Mucosa of rectum (tissue), 2 donors: ENCODE measurements around the gene XRCC5.
"Not testable (repeated sequence)": the region's sequence is repeated elsewhere in the genome, so short reads cannot be mapped to it uniquely, and the experiment has no call there.

Source experiments
- H3K27ac ChIP-seq, 2 donors: one replicate each; pipeline ENCODE4 v1.7.0; 2013; ENCODE audit warnings: inconsistent platforms in 2 of 2, low read depth in 2 of 2, low read length in 2 of 2
- H3K27me3 ChIP-seq, 2 donors: one replicate each; pipeline ENCODE4 v1.7.0; 2013; ENCODE audit warnings: low read length in 2 of 2; ENCODE audit not compliant: control insufficient read depth in 2 of 2, insufficient read depth in 2 of 2
- H3K36me3 ChIP-seq, 2 donors: one replicate each; pipeline ENCODE4 v1.7.0; 2013; ENCODE audit warnings: low read length in 2 of 2; ENCODE audit not compliant: control insufficient read depth in 2 of 2, insufficient read depth in 2 of 2
- H3K4me1 ChIP-seq, 2 donors: one replicate each; pipeline ENCODE4 v1.7.0; 2013; ENCODE audit warnings: low read length in 2 of 2, mild to moderate bottlenecking in 1 of 2; ENCODE audit not compliant: control insufficient read depth in 2 of 2, insufficient read depth in 2 of 2
- H3K4me3 ChIP-seq, 2 donors: one replicate each; pipeline ENCODE4 v1.7.0; 2013; ENCODE audit warnings: low read length in 2 of 2
- H3K9ac ChIP-seq, 2 donors: one replicate each; pipeline ENCODE4 v1.7.0; 2013; ENCODE audit warnings: low read length in 2 of 2, low read depth in 1 of 2, mild to moderate bottlenecking in 1 of 2
- H3K9me3 ChIP-seq, 2 donors: one replicate each; pipeline ENCODE4 v1.7.0; 2013; ENCODE audit warnings: low read length in 2 of 2; ENCODE audit not compliant: control insufficient read depth in 2 of 2
- donor health status: healthy.
- donor health status: Normal muscosa, but diverticular disease.

XRCC5 gene

GRCh38 chr2:216133397-216133796 lies 24.2 kb downstream of the XRCC5 start:
- Histone ChIP-seq H3K36me3 (peaks cover 74 to 83% of the 10 kb centered on the region in 2 donors), H3K4me1 (no peaks in the 10 kb centered on the region)

GRCh38 chr2:216134958-216135541 lies 25.9 kb downstream of the XRCC5 start:
- Histone ChIP-seq H3K4me3 (no peak overlapping the region), H3K4me1 (no peaks in the 10 kb centered on the region), H3K27me3 (no peaks in the 10 kb centered on the region), H3K9ac (no peak overlapping the region), H3K36me3 (peaks cover 78 to 86% of the 10 kb centered on the region in 2 donors), H3K9me3 (no peaks in the 10 kb centered on the region), H3K27ac (no peak overlapping the region)

More at GRCh38 chr2:216133397-216133796, 24.2 kb downstream of the XRCC5 start:
- Histone ChIP-seq H3K27ac (no peak overlapping the region), H3K9me3 (no peaks in the 10 kb centered on the region), H3K4me3 (no peak overlapping the region), H3K9ac (no peak overlapping the region), H3K27me3 (no peaks in the 10 kb centered on the region)

GRCh38 chr2:216139884-216140283 lies 30.7 kb downstream of the XRCC5 start:
- Histone ChIP-seq H3K4me3 (no peak overlapping the region), H3K4me1 (no peaks in the 10 kb centered on the region), H3K27ac (no peak overlapping the region), H3K9ac (no peak overlapping the region), H3K9me3 (no peaks in the 10 kb centered on the region), H3K27me3 (no peaks in the 10 kb centered on the region), H3K36me3 (peaks cover 75 to 83% of the 10 kb centered on the region in 2 donors)

GRCh38 chr2:216141516-216141915 lies 32.4 kb downstream of the XRCC5 start:
- H3K4me3 ChIP-seq, H3K9me3 ChIP-seq, H3K4me1 ChIP-seq, H3K27me3 ChIP-seq, H3K27ac ChIP-seq, H3K9ac ChIP-seq: not testable (repeated sequence)
- H3K36me3 ChIP-seq = peaks cover 76 to 79% of the 10 kb centered on the region in 2 donors

- H3K36me3 ChIP-seq = peaks cover 77 to 80% of the 10 kb centered on the region in 2 donors
- H3K9me3 ChIP-seq = no peaks in the 10 kb centered on the region
- no peaks in the 10 kb centered on the region for H3K27me3 ChIP-seq
- H3K9ac ChIP-seq = no peak overlapping the region
- H3K4me3 ChIP-seq = no peak overlapping the region
- H3K27ac ChIP-seq = no peak overlapping the region
- H3K4me1 ChIP-seq = no peaks in the 10 kb centered on the region
Observed at GRCh38 chr2:216142540-216142939, 33.4 kb downstream of the XRCC5 start.

- H3K36me3 ChIP-seq = peaks cover 74 to 76% of the 10 kb centered on the region in 2 donors
- no peaks in the 10 kb centered on the region for H3K27me3 ChIP-seq
- no peak overlapping the region for H3K9ac ChIP-seq
- no peaks in the 10 kb centered on the region for H3K4me1 ChIP-seq
- H3K9me3 ChIP-seq = no peaks in the 10 kb centered on the region
- no peak overlapping the region for H3K27ac ChIP-seq
- H3K4me3 ChIP-seq = no peak overlapping the region
Observed at GRCh38 chr2:216144372-216144771, 35.2 kb downstream of the XRCC5 start.

- Histone ChIP-seq H3K9ac (no peak overlapping the region), H3K27me3 (no peaks in the 10 kb centered on the region), H3K4me3 (no peak overlapping the region), H3K36me3 (peaks cover 73 to 78% of the 10 kb centered on the region in 2 donors), H3K9me3 (no peaks in the 10 kb centered on the region), H3K27ac (no peak overlapping the region), H3K4me1 (no peaks in the 10 kb centered on the region)
Observed at GRCh38 chr2:216144857-216145256, 35.7 kb downstream of the XRCC5 start.

- Histone ChIP-seq H3K4me3 (no peak overlapping the region), H3K9ac (no peak overlapping the region), H3K36me3 (peaks cover 74 to 79% of the 10 kb centered on the region in 2 donors), H3K9me3 (no peaks in the 10 kb centered on the region), H3K27ac (no peak overlapping the region), H3K27me3 (no peaks in the 10 kb centered on the region), H3K4me1 (no peaks in the 10 kb centered on the region)
Observed at GRCh38 chr2:216146573-216146972, 37.4 kb downstream of the XRCC5 start.

GRCh38 chr2:216147172-216148131 lies 38.3 kb downstream of the XRCC5 start:
- Histone ChIP-seq H3K27me3 (no peaks in the 10 kb centered on the region), H3K9me3 (no peaks in the 10 kb centered on the region), H3K4me3 (no peak overlapping the region), H3K4me1 (no peaks in the 10 kb centered on the region), H3K9ac (no peak overlapping the region), H3K36me3 (peaks cover 73 to 80% of the 10 kb centered on the region in 2 donors), H3K27ac (no peak overlapping the region)

GRCh38 chr2:216148983-216149382 lies 39.8 kb downstream of the XRCC5 start:
- Histone ChIP-seq H3K27ac (no peak overlapping the region), H3K9ac (no peak overlapping the region), H3K36me3 (peaks cover 77 to 82% of the 10 kb centered on the region in 2 donors), H3K27me3 (no peaks in the 10 kb centered on the region), H3K4me3 (no peak overlapping the region), H3K9me3 (no peaks in the 10 kb centered on the region), H3K4me1 (no peaks in the 10 kb centered on the region)
